D721Med (cell line): Measurements from ENCODE around the gene FYB1.

Source experiments
- DNase-seq: peaks from one replicate; pipeline ENCODE4 v3.0.0; 2011; ENCODE audit warnings: low spot score; ENCODE audit not compliant: insufficient read length
- FAIRE-seq: peaks from 2 replicates; lab custom pipeline; 2011; peaks lifted over from hg19 to GRCh38; lab: Jason Lieb, UNC
- TF ChIP-seq, protein P1 (sequence below): IDR thresholded peaks from 2 replicates; pipeline ENCODE4 v1.5.1; 2012; ENCODE audit warnings: mild to moderate bottlenecking, control low read depth; ENCODE audit not compliant: insufficient read depth; ENCODE audit errors: missing control alignments

Gene FYB1

DNA sequence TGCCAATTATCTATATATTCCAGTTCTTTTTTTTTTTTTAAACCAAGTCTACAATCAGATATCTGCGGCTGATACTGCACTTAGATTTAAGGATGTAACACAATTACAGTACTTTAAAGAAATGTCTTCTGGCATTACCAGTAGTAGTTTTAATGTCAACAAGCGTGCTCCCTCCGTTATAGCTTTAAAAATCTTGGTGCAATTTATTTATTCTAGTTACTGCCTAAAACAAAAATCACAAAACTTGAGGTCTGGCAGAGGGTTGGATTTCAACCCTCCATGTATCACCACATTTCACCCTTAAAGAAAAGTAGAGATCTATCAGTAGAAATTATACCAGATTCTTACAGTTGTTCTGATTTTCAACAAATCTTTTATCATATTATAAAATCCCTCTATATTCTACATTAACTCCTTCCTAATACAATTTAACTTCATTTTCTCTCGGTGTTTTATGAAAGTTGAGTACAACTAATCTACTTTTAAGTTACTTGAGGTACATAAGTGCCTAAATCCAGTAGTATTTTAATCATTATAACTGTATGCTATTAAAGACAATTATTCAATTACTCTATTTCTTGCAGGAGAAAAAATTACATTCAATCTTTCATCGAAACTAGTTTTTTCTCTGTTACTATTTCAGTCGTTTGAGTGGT is 143.1 kb downstream of the FYB1 start:
- TF ChIP-seq, protein P1, sequence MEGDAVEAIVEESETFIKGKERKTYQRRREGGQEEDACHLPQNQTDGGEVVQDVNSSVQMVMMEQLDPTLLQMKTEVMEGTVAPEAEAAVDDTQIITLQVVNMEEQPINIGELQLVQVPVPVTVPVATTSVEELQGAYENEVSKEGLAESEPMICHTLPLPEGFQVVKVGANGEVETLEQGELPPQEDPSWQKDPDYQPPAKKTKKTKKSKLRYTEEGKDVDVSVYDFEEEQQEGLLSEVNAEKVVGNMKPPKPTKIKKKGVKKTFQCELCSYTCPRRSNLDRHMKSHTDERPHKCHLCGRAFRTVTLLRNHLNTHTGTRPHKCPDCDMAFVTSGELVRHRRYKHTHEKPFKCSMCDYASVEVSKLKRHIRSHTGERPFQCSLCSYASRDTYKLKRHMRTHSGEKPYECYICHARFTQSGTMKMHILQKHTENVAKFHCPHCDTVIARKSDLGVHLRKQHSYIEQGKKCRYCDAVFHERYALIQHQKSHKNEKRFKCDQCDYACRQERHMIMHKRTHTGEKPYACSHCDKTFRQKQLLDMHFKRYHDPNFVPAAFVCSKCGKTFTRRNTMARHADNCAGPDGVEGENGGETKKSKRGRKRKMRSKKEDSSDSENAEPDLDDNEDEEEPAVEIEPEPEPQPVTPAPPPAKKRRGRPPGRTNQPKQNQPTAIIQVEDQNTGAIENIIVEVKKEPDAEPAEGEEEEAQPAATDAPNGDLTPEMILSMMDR: no peak
- DNase-seq (no peak), FAIRE-seq (no peak)

- no peak for FAIRE-seq
- TF ChIP-seq, protein P1: no peak
- peak; percentile 25 for DNase-seq
Observed at GRCh38 chr5:39074017-39074814, 145.1 kb downstream of the FYB1 start, which contains the start of gene RICTOR. RICTOR (minus strand) TSS chr5:39074399; CDS start chr5:39074377, 22 bp downstream.

DNA sequence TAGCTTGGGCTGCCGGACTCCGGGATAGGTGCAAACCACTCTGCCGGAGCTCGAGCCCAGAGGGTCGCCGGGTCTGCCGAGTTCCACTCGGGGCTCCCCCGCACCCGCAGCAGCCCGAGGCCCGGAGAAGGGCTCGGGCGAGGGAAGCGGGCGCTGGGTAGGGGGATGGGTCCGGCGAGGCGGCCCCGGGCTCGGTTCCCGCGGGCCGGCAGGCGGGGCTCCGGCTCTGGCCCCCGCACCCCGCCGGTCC is 145.7 kb downstream of the FYB1 start:
- no peak for DNase-seq
- TF ChIP-seq, protein P1: no peak
- no peak for FAIRE-seq

DNA sequence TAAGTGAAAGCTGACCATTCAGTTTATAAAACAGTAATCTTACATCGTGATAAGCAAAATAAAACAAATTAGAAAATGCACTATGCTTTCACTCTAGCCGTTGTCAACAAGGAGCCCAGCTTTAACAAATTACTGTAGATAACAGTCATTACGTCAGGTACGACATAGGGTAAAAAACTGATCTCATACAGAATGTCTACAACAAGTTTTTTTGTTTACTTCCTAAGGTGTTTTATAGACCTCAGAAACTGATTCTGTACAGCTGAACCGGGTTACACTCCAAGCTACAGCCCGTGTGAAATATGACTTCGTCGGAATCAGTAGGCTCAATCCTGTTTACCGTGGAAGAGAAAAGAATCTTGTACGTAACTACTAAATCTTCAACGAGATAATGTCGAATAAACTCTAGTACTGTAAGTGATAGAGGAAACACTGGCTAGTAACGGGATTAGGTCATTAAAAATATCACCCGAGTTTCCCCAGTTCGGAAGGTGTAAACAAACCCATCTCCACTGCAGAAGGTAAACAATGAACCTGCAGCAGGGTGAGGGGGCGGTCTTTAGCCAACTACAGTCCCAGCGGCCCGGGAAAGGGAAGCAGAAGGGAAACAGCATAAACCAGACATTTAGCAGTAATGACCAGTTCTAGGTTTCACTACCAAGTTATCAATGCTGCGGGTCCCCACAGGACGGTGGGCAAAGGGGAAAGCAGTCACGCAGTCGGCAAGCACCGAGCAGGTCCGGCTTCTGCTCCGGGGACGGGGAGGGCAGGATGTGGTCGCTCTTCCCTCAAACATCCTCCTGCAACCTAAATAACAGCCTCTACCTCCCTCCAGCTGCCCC is 146.2 kb downstream of the FYB1 start:
- FAIRE-seq: peak; percentile 70
- TF ChIP-seq, protein P1: no peak
- no peak for DNase-seq

- no peak for DNase-seq
- no peak for FAIRE-seq
- TF ChIP-seq, protein P1: no peak
Observed at GRCh38 chr5:39068099-39068498, 151.3 kb downstream of the FYB1 start.

DNA sequence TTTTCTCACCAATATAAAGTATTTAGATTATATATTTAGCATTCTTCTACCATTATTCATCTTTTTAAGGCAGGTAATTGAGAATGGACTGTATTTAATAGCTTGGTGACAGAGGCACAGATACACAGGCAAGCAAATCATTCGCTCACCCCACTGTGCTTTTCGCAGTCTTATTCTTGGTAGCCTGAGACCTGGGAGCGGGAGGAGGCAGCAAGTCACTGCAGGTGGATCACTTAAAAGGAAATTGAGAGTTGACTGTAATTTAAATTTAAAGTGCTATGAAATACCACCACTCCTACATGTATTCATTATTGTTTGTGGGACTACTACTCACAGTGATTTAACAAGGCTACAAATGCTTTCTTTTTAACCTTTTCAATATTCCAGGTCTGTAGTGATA is 154.9 kb downstream of the FYB1 start:
- FAIRE-seq (no peak), DNase-seq (no peak)
- TF ChIP-seq, protein P1: no peak

DNA sequence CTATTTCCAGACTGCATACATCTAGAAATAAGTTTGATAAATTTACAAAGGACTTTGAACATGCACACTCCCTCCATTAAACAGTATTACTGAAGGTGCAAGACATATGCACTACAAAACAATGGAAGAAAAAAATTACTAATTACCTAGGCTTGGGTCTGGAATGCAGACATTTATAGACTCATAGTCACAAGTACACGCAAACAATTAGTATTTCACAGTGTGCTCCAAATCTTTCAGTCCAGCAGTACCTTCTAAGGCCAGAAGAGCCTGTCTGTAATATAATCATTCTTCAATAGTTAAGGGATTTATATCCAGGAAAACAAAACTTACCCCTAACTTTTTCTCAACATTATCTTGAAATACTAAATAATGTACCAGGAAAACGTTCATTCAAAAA is 156.3 kb downstream of the FYB1 start:
- no peak for DNase-seq
- FAIRE-seq: peak; percentile 41
- TF ChIP-seq, protein P1: no peak
